IMR-90 (cell line): ENCODE results near the gene DNAJB8. TPM values are rescaled to one million over a fixed set of nuclear protein-coding genes. Genes with fewer than 3 reads are reported as not detected.

Experiments used
- ATAC-seq: fragments of 200-7000 bp; cut with Tn5 transposase; 2 replicates; pipeline ENCODE4 v1.9.1; 2020; ENCODE audit warnings: low read depth, mild to moderate bottlenecking, moderate library complexity
- BruUV-seq: library from RNA; stranded (reverse); fragments of 400-500 nt; replicated peaks from 2 replicates; lab custom pipeline; 2021; lab: Mats Ljungman, UMichigan
- CTCF ChIA-PET: fragments of 300-600 bp; formaldehyde crosslinking; extraction: SDS; loops from one replicate; lab custom pipeline; 2021; ENCODE audit warnings: antibody characterized with exemption; lab: Yijun Ruan, JAX
- POLR2A ChIA-PET: fragments of 300-600 bp; sonication (Branson Sonifier 250); formaldehyde crosslinking; loops from one replicate; lab custom pipeline; 2022; ENCODE audit warnings: antibody characterized with exemption; ENCODE audit not compliant: unreplicated experiment; lab: Charles Lee
- DNase-seq: peaks from one replicate; pipeline ENCODE4 v3.0.0; 2013
- H2AFZ ChIP-seq: replicated peaks from 2 replicates; pipeline ENCODE3; 2013; ENCODE audit warnings: low read length, mild to moderate bottlenecking; ENCODE audit not compliant: poor library complexity
- H2AK5ac ChIP-seq: 2 replicates; pipeline ENCODE4 v1.6.1; 2013; ENCODE audit warnings: low read depth, low read length, inconsistent platforms
- H2AK9ac ChIP-seq: replicated peaks from 2 replicates; pipeline ENCODE3; 2013; ENCODE audit warnings: mild to moderate bottlenecking, low read depth, low read length, moderate library complexity; ENCODE audit not compliant: poor library complexity
- H2BK120ac ChIP-seq: 2 replicates; pipeline ENCODE4 v1.6.1; 2013; ENCODE audit warnings: low read depth, low read length, inconsistent platforms
- H2BK15ac ChIP-seq: 3 replicates; pipeline ENCODE4 v1.6.1; 2013; ENCODE audit warnings: low read depth, low read length, inconsistent platforms
- H2BK20ac ChIP-seq: 2 replicates; pipeline ENCODE4 v1.6.1; 2013; ENCODE audit warnings: low read depth, mild to moderate bottlenecking, inconsistent platforms, low read length, moderate library complexity
- H2BK5ac ChIP-seq: 2 replicates; pipeline ENCODE4 v1.6.1; 2013; ENCODE audit warnings: mild to moderate bottlenecking, low read depth, low read length, inconsistent platforms; ENCODE audit not compliant: poor library complexity, severe bottlenecking
- H3K14ac ChIP-seq: replicated peaks from 2 replicates; pipeline ENCODE4 v1.6.1; 2013; ENCODE audit warnings: low read depth, low read length, inconsistent platforms
- H3K18ac ChIP-seq: 2 replicates; pipeline ENCODE4 v1.6.1; 2013; ENCODE audit warnings: low read depth, low read length, control low read depth
- H3K23ac ChIP-seq: 2 replicates; pipeline ENCODE4 v1.6.1; 2013; ENCODE audit warnings: low read depth, low read length, inconsistent platforms
- H3K27ac ChIP-seq: 2 replicates; pipeline ENCODE4 v1.5.1; 2013; ENCODE audit warnings: mild to moderate bottlenecking, control low read depth, low read length; ENCODE audit not compliant: insufficient read depth
- H3K27me3 ChIP-seq: 2 replicates; pipeline ENCODE4 v1.6.1; 2013; ENCODE audit warnings: low read length; ENCODE audit not compliant: control insufficient read depth, insufficient read depth
- H3K36me3 ChIP-seq: 2 replicates; pipeline ENCODE4 v1.6.1; 2013; ENCODE audit warnings: low read length, mixed read lengths; ENCODE audit not compliant: control insufficient read depth, insufficient read depth
- H3K4ac ChIP-seq: 2 replicates; pipeline ENCODE4 v1.6.1; 2013; ENCODE audit warnings: low read depth, low read length, inconsistent platforms
- H3K4me1 ChIP-seq: 2 replicates; pipeline ENCODE4 v1.6.1; 2013; ENCODE audit warnings: low read length, mixed read lengths; ENCODE audit not compliant: control insufficient read depth, insufficient read depth
- H3K4me2 ChIP-seq: 2 replicates; pipeline ENCODE4 v1.6.1; 2013; ENCODE audit warnings: low read depth, mild to moderate bottlenecking, control low read depth, low read length, moderate library complexity
- H3K4me3 ChIP-seq: 2 replicates; pipeline ENCODE4 v1.5.1; 2013; ENCODE audit warnings: low read depth, mild to moderate bottlenecking, control low read depth, low read length, moderate library complexity; ENCODE audit not compliant: insufficient read depth
- H3K56ac ChIP-seq: 2 replicates; pipeline ENCODE4 v1.6.1; 2013; ENCODE audit warnings: low read length, inconsistent platforms; ENCODE audit not compliant: insufficient read depth; ENCODE audit errors: extremely low read depth
- H3K79me1 ChIP-seq, 2 experiments: 2 replicates each; pipeline ENCODE4 v1.6.1; 2013; ENCODE audit warnings: low read length in 2 of 2, inconsistent platforms in 1 of 2, low read depth in 1 of 2
- H3K9ac ChIP-seq: 2 replicates; pipeline ENCODE4 v1.6.1; 2013; ENCODE audit warnings: low read depth, low read length, control low read depth
- H3K9me1 ChIP-seq: 2 replicates; pipeline ENCODE4 v1.6.1; 2013; ENCODE audit warnings: low read length, inconsistent platforms; ENCODE audit not compliant: insufficient read depth
- H3K9me3 ChIP-seq: 2 replicates; pipeline ENCODE4 v1.6.1; 2013; ENCODE audit warnings: low read length; ENCODE audit not compliant: control insufficient read depth, insufficient read depth
- H4K20me1 ChIP-seq: 2 replicates; pipeline ENCODE4 v1.6.1; 2013; ENCODE audit warnings: low read length, inconsistent platforms; ENCODE audit not compliant: insufficient read depth
- H4K5ac ChIP-seq: 2 replicates; pipeline ENCODE4 v1.6.1; 2013; ENCODE audit warnings: mild to moderate bottlenecking, low read depth, low read length, control low read depth
- H4K8ac ChIP-seq, 2 experiments: 2 replicates each; pipeline ENCODE4 v1.6.1; 2013; ENCODE audit warnings: low read depth in 2 of 2, low read length in 2 of 2, control low read depth in 1 of 2, inconsistent platforms in 1 of 2
- H4K91ac ChIP-seq: 2 replicates; pipeline ENCODE4 v1.6.1; 2013; ENCODE audit warnings: low read depth, low read length, inconsistent platforms; ENCODE audit not compliant: insufficient read depth
- CEBPB ChIP-seq: IDR thresholded peaks from 2 replicates; pipeline ENCODE4 v1.6.1; 2012; ENCODE audit warnings: low read depth, low read length, improper control_type of control experiment
- FOS ChIP-seq: fragments of 150-350 bp; IDR thresholded peaks from 2 replicates; pipeline ENCODE4 v1.6.1; 2016; ENCODE audit warnings: low read depth, low read length
- MAZ ChIP-seq: IDR thresholded peaks from 2 replicates; pipeline ENCODE4 v1.6.1; 2012; ENCODE audit warnings: low read depth, mild to moderate bottlenecking, low read length, improper control_type of control experiment, moderate library complexity, borderline replicate concordance
- RAD21 ChIP-seq: IDR thresholded peaks from 2 replicates; pipeline ENCODE4 v1.6.1; 2012; ENCODE audit warnings: low read length, improper control_type of control experiment
- RFX5 ChIP-seq: IDR thresholded peaks from 2 replicates; pipeline ENCODE4 v1.8.0; 2012; ENCODE audit warnings: low read depth, mild to moderate bottlenecking, low read length, moderate library complexity
- WGBS, 2 experiments: methylation state at CpG; one replicate each; pipeline versions ENCODE4 v1.1.5 to v1.1.7; 2013; ENCODE audit warnings: missing lambda C conversion rate in 2 of 2; ENCODE audit not compliant: insufficient read length in 1 of 2; ENCODE audit errors: extremely low coverage in 2 of 2; 5-methylcytosine and 5-hydroxymethylcytosine counted together
- dilution Hi-C: fragments of 300-500 bp; cut with HindIII; formaldehyde crosslinking; loops from one replicate; pipeline ENCODE4 v1.14.3; 2018; ENCODE audit warnings: low sequenced_read_pairs; ENCODE audit not compliant: unreplicated experiment
- in situ Hi-C: fragments of 300-500 bp; cut with MboI; formaldehyde crosslinking; loops from 3 replicates; pipeline ENCODE4 v1.14.3; 2019; ENCODE audit warnings: low sequenced_read_pairs, inconsistent platforms, mixed read lengths
- intact Hi-C: fragments of 100-400 bp; cut with micrococcal nuclease; formaldehyde crosslinking; loops from 2 replicates; pipeline ENCODE4 v1.10.0; 2022
- polyA plus RNA-seq, 3 experiments: library from polyadenylated mRNA; depleted of rRNA; stranded (reverse); fragments of >200 nt; gene quantifications; 2 replicates each; pipeline ENCODE4 v1.2.3, GENCODE V29; 2012; ENCODE audit warnings: low replicate concordance in 1 of 3
- total RNA-seq: library from RNA; depleted of rRNA; stranded (reverse); fragments of >200 nt; gene quantifications from 2 replicates; pipeline ENCODE4 v1.2.3, GENCODE V29; 2012
- TF ChIP-seq, protein P1 (sequence below): fragments of 150-350 bp; IDR thresholded peaks from 2 replicates; pipeline ENCODE4 v1.6.1; 2016; ENCODE audit warnings: low read depth, mild to moderate bottlenecking, low read length, moderate library complexity, borderline replicate concordance
- TF ChIP-seq, protein P2 (sequence below): fragments of 150-350 bp; IDR thresholded peaks from 2 replicates; pipeline ENCODE4 v1.6.1; 2017; ENCODE audit warnings: mild to moderate bottlenecking, antibody characterized with exemption, low read length, low read depth

Gene DNAJB8
- total and polyA plus RNA-seq, 2 of the 4 experiments (the other 2 are of a cell fraction) = not detected

DNA sequence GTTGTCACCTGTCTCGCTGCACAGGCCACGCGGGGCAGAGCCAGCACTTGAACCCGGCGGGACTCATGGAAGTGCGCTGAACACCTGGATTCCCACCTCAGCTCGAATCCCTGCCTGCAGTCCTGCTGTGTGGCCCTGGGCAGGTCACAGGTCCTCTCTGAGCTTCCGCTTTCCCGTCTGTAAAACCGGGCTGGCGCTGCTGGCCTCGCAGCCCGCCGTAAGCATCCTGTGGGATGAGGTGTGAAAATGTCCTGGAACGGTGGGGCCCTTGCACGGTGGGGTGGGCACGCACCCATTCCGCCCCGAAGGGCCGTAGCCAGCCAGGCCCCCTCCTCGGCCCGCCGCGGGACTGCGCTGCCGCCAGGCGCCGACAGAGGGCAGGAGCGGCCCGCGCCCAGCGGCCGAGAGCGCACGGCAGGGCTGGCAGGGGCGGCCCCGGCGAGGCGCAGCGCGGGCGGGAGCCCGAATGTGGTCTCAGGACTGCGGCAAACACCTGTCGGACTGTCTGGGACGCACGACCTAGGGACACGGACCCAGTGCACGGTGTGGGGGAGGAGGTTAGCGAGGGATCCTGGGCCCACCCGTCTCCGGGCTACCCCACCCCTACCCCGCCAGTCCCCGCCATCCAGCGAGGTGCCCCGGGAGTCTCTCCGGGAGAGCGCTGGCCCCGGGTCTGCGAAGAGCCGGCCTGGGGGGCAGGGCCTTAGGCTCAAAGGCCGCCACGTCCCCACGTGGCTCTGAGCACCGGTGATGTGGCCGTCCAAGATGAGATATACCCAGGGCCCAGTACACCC lies 40.4 kb downstream of the DNAJB8 start (continued):
- TF ChIP-seq, protein P1, sequence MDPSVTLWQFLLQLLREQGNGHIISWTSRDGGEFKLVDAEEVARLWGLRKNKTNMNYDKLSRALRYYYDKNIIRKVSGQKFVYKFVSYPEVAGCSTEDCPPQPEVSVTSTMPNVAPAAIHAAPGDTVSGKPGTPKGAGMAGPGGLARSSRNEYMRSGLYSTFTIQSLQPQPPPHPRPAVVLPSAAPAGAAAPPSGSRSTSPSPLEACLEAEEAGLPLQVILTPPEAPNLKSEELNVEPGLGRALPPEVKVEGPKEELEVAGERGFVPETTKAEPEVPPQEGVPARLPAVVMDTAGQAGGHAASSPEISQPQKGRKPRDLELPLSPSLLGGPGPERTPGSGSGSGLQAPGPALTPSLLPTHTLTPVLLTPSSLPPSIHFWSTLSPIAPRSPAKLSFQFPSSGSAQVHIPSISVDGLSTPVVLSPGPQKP = no peak

DNA sequence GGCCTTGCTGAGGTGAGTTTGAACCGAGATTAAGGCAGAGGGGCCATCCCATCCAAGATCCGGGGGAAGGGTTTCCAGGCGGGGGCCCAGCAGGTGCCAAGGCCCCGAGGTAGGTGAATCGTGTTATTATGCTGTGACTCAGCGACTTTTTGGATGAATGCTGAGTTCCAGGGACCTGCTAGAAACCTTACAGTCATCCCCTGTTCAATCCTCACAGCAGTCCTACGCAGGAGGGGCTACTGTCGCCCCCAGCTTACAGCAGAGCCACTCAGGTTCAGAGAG lies 40.9 kb downstream of the DNAJB8 start:
- H3K9me1 ChIP-seq = no peaks in the 10 kb centered on the region
- H2AK9ac ChIP-seq = peak overlapping the region; percentile 85
- H4K20me1 ChIP-seq = no peaks in the 10 kb centered on the region; the same call in 1 of the 2 replicates
- H3K79me1 ChIP-seq = no peaks in the 10 kb centered on the region
- no peak overlapping the region for H3K4me2 ChIP-seq
- no peak overlapping the region for H3K4ac ChIP-seq
- H3K23ac ChIP-seq = no peak overlapping the region
- TF ChIP-seq FOS (no peak), MAZ (no peak), RAD21 (no peak), CEBPB (no peak), RFX5 (no peak)
- TF ChIP-seq, protein P1 = no peak
- TF ChIP-seq, protein P2, sequence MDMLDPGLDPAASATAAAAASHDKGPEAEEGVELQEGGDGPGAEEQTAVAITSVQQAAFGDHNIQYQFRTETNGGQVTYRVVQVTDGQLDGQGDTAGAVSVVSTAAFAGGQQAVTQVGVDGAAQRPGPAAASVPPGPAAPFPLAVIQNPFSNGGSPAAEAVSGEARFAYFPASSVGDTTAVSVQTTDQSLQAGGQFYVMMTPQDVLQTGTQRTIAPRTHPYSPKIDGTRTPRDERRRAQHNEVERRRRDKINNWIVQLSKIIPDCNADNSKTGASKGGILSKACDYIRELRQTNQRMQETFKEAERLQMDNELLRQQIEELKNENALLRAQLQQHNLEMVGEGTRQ = no peak
- ATAC-seq (no peak), DNase-seq (no peak)
- no peak overlapping the region for H2AFZ ChIP-seq
- no peaks in the 10 kb centered on the region for H3K36me3 ChIP-seq
- no peaks in the 10 kb centered on the region; the same call in 1 of the 2 replicates for H3K4me1 ChIP-seq
- H4K8ac ChIP-seq = no peak overlapping the region
- H4K5ac ChIP-seq = no peak overlapping the region
- CTCF ChIA-PET = interaction anchor here (0.6 to 2.4 kb wide), 8 partner anchors 9 to 184 kb away, joined by 3 to 10 read pairs (median 4); no protein-coding TSS in a partner anchor
- dilution Hi-C loops (no loop called here), intact Hi-C loops (loop anchor here (1.0 to 5.0 kb wide), 5 partner anchors 72 to 330 kb away; no protein-coding TSS in a partner anchor), in situ Hi-C loops (no loop called here)
- H2BK120ac ChIP-seq = no peak overlapping the region
- no peak overlapping the region for H2AK5ac ChIP-seq
- H3K18ac ChIP-seq = no peak overlapping the region
- H3K56ac ChIP-seq = no peak overlapping the region
- no CpG with 5 or more reads among the region's 8 CpGs for WGBS, 2 experiments
- H3K9me3 ChIP-seq = no peaks in the 10 kb centered on the region
- no TSS peak for BruUV-seq
- POLR2A ChIA-PET = no interaction called here
- H4K91ac ChIP-seq = no peak overlapping the region
- no peak overlapping the region for H3K14ac ChIP-seq
- H3K4me3 ChIP-seq = no peak overlapping the region
- H3K27me3 ChIP-seq = peaks cover 17% of the 10 kb centered on the region
- no peak overlapping the region for H3K9ac ChIP-seq
- no peak overlapping the region for H3K27ac ChIP-seq
- H2BK5ac ChIP-seq = no peak overlapping the region
- H2BK20ac ChIP-seq = no peak overlapping the region
- H2BK15ac ChIP-seq = no peak overlapping the region
